K562 (cell line): ENCODE data around the gene GUCY2F. TPM values are rescaled to one million over a fixed set of nuclear protein-coding genes. Genes with fewer than 3 reads are reported as not detected.

Source experiments
- ATAC-seq: fragments of 200-7000 bp; cut with Tn5 transposase; 3 replicates; pipeline ENCODE4 v1.9.1; 2020; ENCODE audit warnings: moderate library complexity
- BruUV-seq: library from RNA; stranded (reverse); fragments of 400-500 nt; replicated peaks from 2 replicates; lab custom pipeline; 2021; lab: Mats Ljungman, UMichigan
- CTCF ChIA-PET: fragments of 300-600 bp; formaldehyde crosslinking; extraction: SDS; loops from one replicate; lab custom pipeline; 2021; ENCODE audit warnings: low intra/inter-chr PET ratio; lab: Yijun Ruan, JAX
- POLR2A ChIA-PET: fragments of 300-600, 350-650 bp; sonication (Branson Sonifier 250); formaldehyde crosslinking; extraction: SDS; loops from one replicate; lab custom pipeline; 2021; ENCODE audit warnings: antibody characterized with exemption, inconsistent platforms; lab: Yijun Ruan, JAX
- DNase-seq, 4 experiments: peaks; one replicate each; pipeline versions ENCODE4 v3.0.0 to v3.0.0-alpha.2; 2011 to 2018; ENCODE audit warnings: low spot score in 3 of 4, mixed read lengths in 3 of 4; ENCODE audit errors: extremely low read depth in 1 of 4
- FAIRE-seq: peaks from 2 replicates; lab custom pipeline; 2011; peaks lifted over from hg19 to GRCh38; lab: Jason Lieb, UNC
- H2AFZ ChIP-seq: 2 replicates; pipeline ENCODE4 v1.6.0; 2011; ENCODE audit warnings: low read depth, low read length, control low read depth, inconsistent platforms
- H3K27ac ChIP-seq: fragments of 200-600 bp; 3 replicates; pipeline ENCODE4 v1.8.0; 2011; ENCODE audit warnings: low read depth, mild to moderate bottlenecking, control low read depth, inconsistent platforms, low read length, moderate library complexity, mixed read lengths; ENCODE audit errors: extremely low read depth
- H3K27me3 ChIP-seq, 2 experiments: fragments of 300-600 bp in 1 of 2; 2 replicates in 1 of 2; 3 replicates in 1 of 2; pipeline versions ENCODE4 v1.6.0 to v1.8.0; 2011; ENCODE audit warnings: inconsistent platforms in 2 of 2, low read length in 2 of 2, mild to moderate bottlenecking in 1 of 2, mixed read lengths in 1 of 2, moderate library complexity in 1 of 2; ENCODE audit not compliant: control insufficient read depth in 2 of 2, insufficient read depth in 2 of 2
- H3K36me3 ChIP-seq: fragments of 300-600 bp; 3 replicates; pipeline ENCODE4 v1.8.0; 2011; ENCODE audit warnings: mild to moderate bottlenecking, low read length, inconsistent platforms; ENCODE audit not compliant: control insufficient read depth, insufficient read depth
- H3K4me1 ChIP-seq, 2 experiments: fragments of 200-600 bp in 1 of 2; replicated peaks in 1 of 2; 2 replicates in 1 of 2; 3 replicates in 1 of 2; pipeline versions ENCODE4 v1.5.1 to v1.8.0; 2011; ENCODE audit warnings: inconsistent platforms in 2 of 2, low read length in 2 of 2, mild to moderate bottlenecking in 1 of 2, mixed read lengths in 1 of 2, moderate library complexity in 1 of 2; ENCODE audit not compliant: control insufficient read depth in 2 of 2, insufficient read depth in 2 of 2
- H3K4me2 ChIP-seq: 2 replicates; pipeline ENCODE4 v1.6.1; 2011; ENCODE audit warnings: low read length, control low read depth, inconsistent platforms, mixed read lengths; ENCODE audit not compliant: insufficient read depth
- H3K4me3 ChIP-seq: fragments of 200-600 bp; sonication (generic), shearing (Covaris generic); 2 replicates; pipeline ENCODE4 v1.5.1; 2016; ENCODE audit warnings: control low read depth, inconsistent platforms
- H3K79me2 ChIP-seq: fragments of 200-600 bp; 3 replicates; pipeline ENCODE4 v1.8.0; 2011; ENCODE audit warnings: low read length, inconsistent platforms; ENCODE audit not compliant: control insufficient read depth, insufficient read depth
- H3K9ac ChIP-seq, 2 experiments: 2 replicates each; pipeline versions ENCODE4 v1.6.0 to v1.6.1; 2011; ENCODE audit warnings: low read depth in 2 of 2, low read length in 2 of 2, control low read depth in 1 of 2, inconsistent platforms in 1 of 2, mild to moderate bottlenecking in 1 of 2, mixed read lengths in 1 of 2; ENCODE audit not compliant: insufficient read depth in 1 of 2
- H3K9me1 ChIP-seq: one replicate; pipeline ENCODE4 v1.6.0; 2011; ENCODE audit warnings: inconsistent platforms, mild to moderate bottlenecking, low read length, moderate library complexity; ENCODE audit not compliant: control insufficient read depth, insufficient read depth
- H3K9me3 ChIP-seq: replicated peaks from 2 replicates; pipeline ENCODE4 v1.5.1; 2011; ENCODE audit warnings: low read depth, low read length, inconsistent platforms; ENCODE audit not compliant: control insufficient read depth, insufficient read depth
- H4K20me1 ChIP-seq: replicated peaks from 2 replicates; pipeline ENCODE4 v1.6.1; 2011; ENCODE audit warnings: low read length, inconsistent platforms, mixed read lengths; ENCODE audit not compliant: control insufficient read depth, insufficient read depth
- ARNT ChIP-seq, 2 experiments: fragments of 450-650 bp; IDR thresholded peaks; 2 replicates each; pipeline ENCODE4 v1.6.1; 2016; ENCODE audit warnings: mild to moderate bottlenecking in 1 of 2
- RFX5 ChIP-seq: IDR thresholded peaks from 2 replicates; pipeline ENCODE4 v1.6.1; 2011; ENCODE audit warnings: low read depth, mild to moderate bottlenecking, improper control_type of control experiment, low read length
- TAF9B ChIP-seq: fragments of 450-650 bp; IDR thresholded peaks from 2 replicates; pipeline ENCODE4 v1.6.1; 2018; ENCODE audit warnings: mild to moderate bottlenecking; ENCODE audit not compliant: partially characterized antibody
- ZNF134 ChIP-seq: fragments of 250-450 bp; sonication (Bioruptor Pico); conservative IDR thresholded peaks from 2 replicates; pipeline ENCODE4 v1.4.0; 2020
- ZNF699 ChIP-seq: fragments of 250-450 bp; sonication (Bioruptor Pico); IDR thresholded peaks from 2 replicates; pipeline ENCODE4 v1.8.0; 2021; ENCODE audit warnings: mild to moderate bottlenecking, moderate library complexity; ENCODE audit not compliant: insufficient replicate concordance
- ZSCAN32 ChIP-seq: fragments of 450-650 bp; formaldehyde crosslinking; IDR thresholded peaks from 2 replicates; pipeline ENCODE4 v1.4.0; 2020; ENCODE audit warnings: mild to moderate bottlenecking, moderate library complexity
- WGBS: fragments of 100-300 bp; shearing (Covaris generic); methylation state at CpG from one replicate; pipeline ENCODE4 v1.1.6; 2016; ENCODE audit warnings: low coverage, mixed read lengths; ENCODE audit not compliant: insufficient coverage; ENCODE audit errors: missing lambda C conversion rate; 5-methylcytosine and 5-hydroxymethylcytosine counted together
- in situ Hi-C: fragments of 300-500 bp; cut with MboI; formaldehyde crosslinking; loops from 4 replicates; pipeline ENCODE4 v1.15.0; 2018; ENCODE audit warnings: inconsistent platforms, mixed read lengths
- intact Hi-C: fragments of 100-400 bp; cut with micrococcal nuclease; formaldehyde crosslinking; loops from 2 replicates; pipeline ENCODE4 v1.14.2; 2022
- polyA plus RNA-seq, 8 experiments: library from polyadenylated mRNA; depleted of rRNA in 4 of 8; stranded (reverse) in 5 of 8; unstranded in 3 of 8; fragments of >200 nt; fragmentation: Nextera tagmentation in 2 of 8; fragmentation: Illumina TruSeq in 1 of 8; extraction: Ambion mirVana in 2 of 8; extraction: Trizol in 1 of 8; gene quantifications; 2 replicates each; pipeline versions ENCODE4 v1.2.1 to v1.2.3, GENCODE V29; 2011 to 2014; ENCODE audit warnings: inconsistent platforms in 1 of 8, missing spikeins in 1 of 8
- total RNA-seq, 7 experiments: library from RNA; depleted of rRNA in 6 of 7; stranded (reverse); fragments of >200 nt in 6 of 7; fragmentation: Illumina TruSeq in 2 of 7; extraction: Trizol in 2 of 7; gene quantifications; 2 replicates each; pipeline versions ENCODE4 v1.2.1 to v1.2.3, GENCODE V29; 2011 to 2021; ENCODE audit warnings: low replicate concordance in 1 of 7
- TF ChIP-seq, protein P1 (sequence below): IDR thresholded peaks from 2 replicates; pipeline ENCODE4 v1.6.1; 2011; ENCODE audit not compliant: insufficient read length; ENCODE audit errors: extremely low read depth
- TF ChIP-seq, protein P2 (sequence below): fragments of 250-450 bp; sonication (Bioruptor Pico); IDR thresholded peaks from 2 replicates; pipeline ENCODE4 v1.8.0; 2021; ENCODE audit warnings: mild to moderate bottlenecking, moderate library complexity

GUCY2F gene
- total and polyA plus RNA-seq, 9 of the 15 experiments (the other 6 are each of a cell fraction or from before 2014, with no cell fraction given): 0.01 to 0.06 (median 0.05) TPM; not detected in 6

DNA sequence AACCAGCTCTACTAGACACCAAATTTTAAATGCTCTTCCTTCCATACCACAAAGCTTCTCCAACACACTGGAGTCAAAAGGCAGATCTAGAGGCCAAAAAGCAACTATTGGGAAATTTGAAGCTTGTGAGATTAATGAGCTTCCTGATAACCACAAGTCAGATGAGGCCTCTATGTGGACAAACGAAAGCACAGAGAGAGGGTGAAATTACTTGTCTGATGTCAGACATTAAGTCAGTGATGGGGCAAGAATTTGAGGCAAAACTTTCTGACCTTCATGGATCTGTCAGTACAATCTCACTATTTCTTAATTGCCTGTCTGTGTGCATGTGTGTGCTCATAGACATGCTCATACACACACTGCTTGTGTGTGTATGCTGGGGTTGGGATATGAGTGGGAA lies 103.6 kb downstream of the GUCY2F start:
- ChIA-PET CTCF (no interaction called here), POLR2A (no interaction called here)
- Histone ChIP-seq H3K9me3 (no peaks in the 10 kb centered on the region), H3K4me1 (no peaks in the 10 kb centered on the region), H3K27ac (no peak overlapping the region), H3K9ac (no peak overlapping the region), H3K36me3 (no peaks in the 10 kb centered on the region), H3K27me3 (no peaks in the 10 kb centered on the region), H3K4me2 (no peak overlapping the region), H4K20me1 (no peaks in the 10 kb centered on the region), H2AFZ (no peak overlapping the region), H3K4me3 (no peak overlapping the region), H3K9me1 (no peaks in the 10 kb centered on the region), H3K79me2 (no peaks in the 10 kb centered on the region)
- ATAC-seq: no peak
- in situ Hi-C loops: loop anchor here (25.0 kb wide), 1 partner anchor 791 kb away; no protein-coding TSS in a partner anchor
- DNase-seq: no peak
- BruUV-seq: no TSS peak
- WGBS: 0% methylated on average over 1 of the region's 1 CpG
- FAIRE-seq: no peak
- intact Hi-C loops: no loop called here
- TF ChIP-seq, protein P1, sequence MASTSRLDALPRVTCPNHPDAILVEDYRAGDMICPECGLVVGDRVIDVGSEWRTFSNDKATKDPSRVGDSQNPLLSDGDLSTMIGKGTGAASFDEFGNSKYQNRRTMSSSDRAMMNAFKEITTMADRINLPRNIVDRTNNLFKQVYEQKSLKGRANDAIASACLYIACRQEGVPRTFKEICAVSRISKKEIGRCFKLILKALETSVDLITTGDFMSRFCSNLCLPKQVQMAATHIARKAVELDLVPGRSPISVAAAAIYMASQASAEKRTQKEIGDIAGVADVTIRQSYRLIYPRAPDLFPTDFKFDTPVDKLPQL: no peak
- TF ChIP-seq ZNF699: no peak
- TF ChIP-seq ZSCAN32: no peak

DNA sequence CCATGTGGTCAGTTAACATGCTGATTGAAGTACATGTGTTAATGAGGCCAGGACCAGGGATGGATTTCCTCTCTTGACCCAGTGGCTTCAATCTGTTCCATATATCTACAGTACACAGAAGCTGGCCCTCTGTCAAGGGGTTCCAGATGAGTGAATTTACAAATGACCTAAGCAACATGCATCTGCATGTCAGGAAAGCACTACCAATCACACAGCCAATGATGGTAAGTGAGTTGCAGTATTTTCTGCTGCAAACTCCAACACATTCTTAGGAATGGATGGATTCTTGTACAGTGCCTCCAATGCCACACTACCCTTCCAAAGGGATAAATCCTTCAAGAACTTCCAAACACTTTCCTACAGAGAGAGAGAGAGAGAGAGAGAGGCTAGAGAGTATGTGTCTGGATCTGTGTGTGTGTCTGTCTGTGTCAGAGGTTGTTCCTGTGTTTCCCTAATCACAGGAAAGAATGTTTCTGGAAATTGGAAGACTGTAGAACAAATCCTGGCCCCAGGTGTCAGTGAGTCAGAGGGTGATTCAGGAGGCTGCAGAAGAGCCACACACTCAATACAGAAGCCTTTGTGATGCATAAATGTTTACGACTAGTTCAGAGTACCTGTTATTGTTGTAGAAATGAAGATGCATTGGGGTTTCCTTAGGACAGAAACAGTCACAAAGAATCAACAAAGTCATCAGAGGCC lies 107.5 kb downstream of the GUCY2F start:
- H3K4me2 ChIP-seq: no peak overlapping the region
- 0% methylated on average over 1 of the region's 1 CpG for WGBS

More for the DNA sequence above, 107.5 kb downstream of the GUCY2F start:
- CTCF ChIA-PET: no interaction called here
- Histone ChIP-seq H3K4me1 (no peaks in the 10 kb centered on the region), H2AFZ (no peak overlapping the region), H4K20me1 (no peaks in the 10 kb centered on the region), H3K9ac (no peak overlapping the region), H3K79me2 (no peaks in the 10 kb centered on the region), H3K9me3 (no peaks in the 10 kb centered on the region), H3K4me3 (no peak overlapping the region), H3K27me3 (no peaks in the 10 kb centered on the region), H3K27ac (no peak overlapping the region), H3K9me1 (no peaks in the 10 kb centered on the region), H3K36me3 (no peaks in the 10 kb centered on the region)
- ATAC-seq (no peak), DNase-seq (no peak), FAIRE-seq (no peak)
- in situ Hi-C loops (no loop called here), intact Hi-C loops (no loop called here)
- POLR2A ChIA-PET: no interaction called here
- TF ChIP-seq ARNT (IDR thresholded peaks at IDR 0.05) (no peak), ZNF134 (CRISPR knock-in tag) (no peak), RFX5 (no peak), TAF9B (no peak)
- TF ChIP-seq, protein P2, sequence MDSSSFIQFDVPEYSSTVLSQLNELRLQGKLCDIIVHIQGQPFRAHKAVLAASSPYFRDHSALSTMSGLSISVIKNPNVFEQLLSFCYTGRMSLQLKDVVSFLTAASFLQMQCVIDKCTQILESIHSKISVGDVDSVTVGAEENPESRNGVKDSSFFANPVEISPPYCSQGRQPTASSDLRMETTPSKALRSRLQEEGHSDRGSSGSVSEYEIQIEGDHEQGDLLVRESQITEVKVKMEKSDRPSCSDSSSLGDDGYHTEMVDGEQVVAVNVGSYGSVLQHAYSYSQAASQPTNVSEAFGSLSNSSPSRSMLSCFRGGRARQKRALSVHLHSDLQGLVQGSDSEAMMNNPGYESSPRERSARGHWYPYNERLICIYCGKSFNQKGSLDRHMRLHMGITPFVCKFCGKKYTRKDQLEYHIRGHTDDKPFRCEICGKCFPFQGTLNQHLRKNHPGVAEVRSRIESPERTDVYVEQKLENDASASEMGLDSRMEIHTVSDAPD (CRISPR knock-in tag): no peak
- no TSS peak for BruUV-seq
